ENCODE measurements around the gene MMAA.

Gene MMAA

GRCh38 chr4:145623831-145624230, 4.6 kb downstream of the MMAA start:
- no peak overlapping the region for H3K4me3 ChIP-seq (ENCODE audit: low read depth, low read length)
- no peak overlapping the region for H3K4me2 ChIP-seq (ENCODE audit: low read length)
- no peaks in the 10 kb centered on the region for H3K27me3 ChIP-seq (ENCODE audit: control insufficient read depth, insufficient read depth, low read length)
- no peak overlapping the region for H2AFZ ChIP-seq
- H3K27ac ChIP-seq = no peak overlapping the region
- no peaks in the 10 kb centered on the region for H3K79me2 ChIP-seq
- no peak overlapping the region for H3K9ac ChIP-seq
- TF ChIP-seq, protein P1, sequence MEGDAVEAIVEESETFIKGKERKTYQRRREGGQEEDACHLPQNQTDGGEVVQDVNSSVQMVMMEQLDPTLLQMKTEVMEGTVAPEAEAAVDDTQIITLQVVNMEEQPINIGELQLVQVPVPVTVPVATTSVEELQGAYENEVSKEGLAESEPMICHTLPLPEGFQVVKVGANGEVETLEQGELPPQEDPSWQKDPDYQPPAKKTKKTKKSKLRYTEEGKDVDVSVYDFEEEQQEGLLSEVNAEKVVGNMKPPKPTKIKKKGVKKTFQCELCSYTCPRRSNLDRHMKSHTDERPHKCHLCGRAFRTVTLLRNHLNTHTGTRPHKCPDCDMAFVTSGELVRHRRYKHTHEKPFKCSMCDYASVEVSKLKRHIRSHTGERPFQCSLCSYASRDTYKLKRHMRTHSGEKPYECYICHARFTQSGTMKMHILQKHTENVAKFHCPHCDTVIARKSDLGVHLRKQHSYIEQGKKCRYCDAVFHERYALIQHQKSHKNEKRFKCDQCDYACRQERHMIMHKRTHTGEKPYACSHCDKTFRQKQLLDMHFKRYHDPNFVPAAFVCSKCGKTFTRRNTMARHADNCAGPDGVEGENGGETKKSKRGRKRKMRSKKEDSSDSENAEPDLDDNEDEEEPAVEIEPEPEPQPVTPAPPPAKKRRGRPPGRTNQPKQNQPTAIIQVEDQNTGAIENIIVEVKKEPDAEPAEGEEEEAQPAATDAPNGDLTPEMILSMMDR (IDR thresholded peaks at IDR 0.05) = no peak
- no peaks in the 10 kb centered on the region for H3K9me3 ChIP-seq (ENCODE audit: control insufficient read depth, low read length)
- H3K36me3 ChIP-seq (ENCODE audit: control insufficient read depth, insufficient read depth, low read length) = no peaks in the 10 kb centered on the region
- H3K4me1 ChIP-seq = no peaks in the 10 kb centered on the region

- Histone ChIP-seq H3K27ac (no peak overlapping the region), H3K4me1 (no peaks in the 10 kb centered on the region), H3K9ac (no peak overlapping the region), H3K4me3 (ENCODE audit: low read depth, low read length) (no peak overlapping the region), H2AFZ (no peak overlapping the region), H3K9me3 (ENCODE audit: control insufficient read depth, low read length) (no peaks in the 10 kb centered on the region), H3K36me3 (ENCODE audit: control insufficient read depth, insufficient read depth, low read length) (no peaks in the 10 kb centered on the region), H3K27me3 (ENCODE audit: control insufficient read depth, insufficient read depth, low read length) (no peaks in the 10 kb centered on the region), H3K4me2 (ENCODE audit: low read length) (no peak overlapping the region), H3K79me2 (no peaks in the 10 kb centered on the region)
- TF ChIP-seq, protein P1 (IDR thresholded peaks at IDR 0.05) = no peak
Observed at GRCh38 chr4:145625677-145626622, 6.8 kb downstream of the MMAA start.

DNA sequence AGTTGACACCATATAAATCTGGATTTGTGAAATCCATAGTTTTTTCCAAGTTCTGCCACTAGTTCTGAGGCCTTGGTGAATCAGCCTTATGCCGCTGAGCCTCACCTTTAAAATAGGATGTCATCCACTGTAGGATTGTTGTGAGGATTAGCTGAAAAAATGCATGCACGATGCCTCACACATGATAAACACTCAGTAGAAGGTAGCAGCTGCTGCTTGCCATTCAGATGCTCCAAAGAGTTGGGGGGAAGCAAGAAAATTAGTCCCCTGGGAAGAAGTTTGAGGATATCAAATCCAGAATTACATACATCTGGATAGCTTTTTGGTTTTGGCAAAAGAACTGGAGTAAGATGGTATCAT, 7.4 kb downstream of the MMAA start:
- Histone ChIP-seq H3K4me3 (ENCODE audit: low read depth, low read length) (no peak overlapping the region), H3K27ac (no peak overlapping the region), H3K79me2 (no peaks in the 10 kb centered on the region), H3K4me2 (ENCODE audit: low read length) (no peak overlapping the region), H3K27me3 (ENCODE audit: control insufficient read depth, insufficient read depth, low read length) (no peaks in the 10 kb centered on the region), H3K4me1 (no peaks in the 10 kb centered on the region), H3K9ac (no peak overlapping the region), H2AFZ (no peak overlapping the region), H3K36me3 (ENCODE audit: control insufficient read depth, insufficient read depth, low read length) (no peaks in the 10 kb centered on the region), H3K9me3 (ENCODE audit: control insufficient read depth, low read length) (no peaks in the 10 kb centered on the region)
- TF ChIP-seq, protein P1 (IDR thresholded peaks at IDR 0.05) = no peak

GRCh38 chr4:145635117-145635516, 15.9 kb downstream of the MMAA start:
- Histone ChIP-seq H3K27me3 (ENCODE audit: control insufficient read depth, insufficient read depth, low read length) (no peaks in the 10 kb centered on the region), H3K36me3 (ENCODE audit: control insufficient read depth, insufficient read depth, low read length) (no peaks in the 10 kb centered on the region), H3K4me3 (ENCODE audit: low read depth, low read length) (no peak overlapping the region), H2AFZ (no peak overlapping the region), H3K4me2 (ENCODE audit: low read length) (no peak overlapping the region), H3K9ac (no peak overlapping the region), H3K79me2 (peaks cover 3% of the 10 kb centered on the region), H3K27ac (no peak overlapping the region), H3K9me3 (ENCODE audit: control insufficient read depth, low read length) (no peaks in the 10 kb centered on the region), H3K4me1 (no peaks in the 10 kb centered on the region)
- TF ChIP-seq, protein P1 (IDR thresholded peaks at IDR 0.05) = no peak

- Histone ChIP-seq H3K4me3 (ENCODE audit: low read depth, low read length) (no peak overlapping the region), H3K4me1 (no peaks in the 10 kb centered on the region), H3K27ac (no peak overlapping the region), H3K4me2 (ENCODE audit: low read length) (no peak overlapping the region), H3K9me3 (ENCODE audit: control insufficient read depth, low read length) (no peaks in the 10 kb centered on the region), H3K27me3 (ENCODE audit: control insufficient read depth, insufficient read depth, low read length) (no peaks in the 10 kb centered on the region), H2AFZ (no peak overlapping the region), H3K36me3 (ENCODE audit: control insufficient read depth, insufficient read depth, low read length) (no peaks in the 10 kb centered on the region), H3K9ac (no peak overlapping the region), H3K79me2 (peaks cover 3% of the 10 kb centered on the region)
- TF ChIP-seq, protein P1 (IDR thresholded peaks at IDR 0.05) = no peak
Observed at GRCh38 chr4:145635630-145636029, 16.4 kb downstream of the MMAA start.

All from parathyroid adenoma (tissue), 2 donors.